ENCODE results near the gene SLC30A3.

The SLC30A3 gene

DNA sequence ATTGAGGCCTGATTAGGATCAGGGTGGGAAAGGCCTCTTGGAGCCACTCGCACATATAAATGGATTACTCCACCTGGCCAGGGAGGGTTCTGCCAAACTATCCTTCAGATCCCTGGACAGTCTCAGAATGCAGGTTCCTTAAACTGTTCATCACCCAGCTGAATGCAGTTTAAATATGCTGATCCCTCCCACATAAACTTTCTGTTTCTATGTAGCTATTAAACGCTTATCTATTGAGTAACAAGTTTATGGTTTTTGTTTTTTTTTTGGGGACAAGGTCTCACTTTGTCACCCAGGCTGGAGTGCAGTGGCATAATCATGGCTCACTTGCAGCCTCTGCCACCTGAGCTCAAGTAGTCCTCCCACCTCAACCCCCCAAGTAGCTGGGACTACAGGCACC lies 43.8 kb downstream of the SLC30A3 start:
- TF ChIP-seq, protein P1, sequence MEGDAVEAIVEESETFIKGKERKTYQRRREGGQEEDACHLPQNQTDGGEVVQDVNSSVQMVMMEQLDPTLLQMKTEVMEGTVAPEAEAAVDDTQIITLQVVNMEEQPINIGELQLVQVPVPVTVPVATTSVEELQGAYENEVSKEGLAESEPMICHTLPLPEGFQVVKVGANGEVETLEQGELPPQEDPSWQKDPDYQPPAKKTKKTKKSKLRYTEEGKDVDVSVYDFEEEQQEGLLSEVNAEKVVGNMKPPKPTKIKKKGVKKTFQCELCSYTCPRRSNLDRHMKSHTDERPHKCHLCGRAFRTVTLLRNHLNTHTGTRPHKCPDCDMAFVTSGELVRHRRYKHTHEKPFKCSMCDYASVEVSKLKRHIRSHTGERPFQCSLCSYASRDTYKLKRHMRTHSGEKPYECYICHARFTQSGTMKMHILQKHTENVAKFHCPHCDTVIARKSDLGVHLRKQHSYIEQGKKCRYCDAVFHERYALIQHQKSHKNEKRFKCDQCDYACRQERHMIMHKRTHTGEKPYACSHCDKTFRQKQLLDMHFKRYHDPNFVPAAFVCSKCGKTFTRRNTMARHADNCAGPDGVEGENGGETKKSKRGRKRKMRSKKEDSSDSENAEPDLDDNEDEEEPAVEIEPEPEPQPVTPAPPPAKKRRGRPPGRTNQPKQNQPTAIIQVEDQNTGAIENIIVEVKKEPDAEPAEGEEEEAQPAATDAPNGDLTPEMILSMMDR (IDR thresholded peaks at IDR 0.05; ENCODE audit: insufficient read depth, missing control alignments): no peak
- DNase-seq (ENCODE audit: insufficient read length, low spot score): no peak
- FAIRE-seq: no peak

DNA sequence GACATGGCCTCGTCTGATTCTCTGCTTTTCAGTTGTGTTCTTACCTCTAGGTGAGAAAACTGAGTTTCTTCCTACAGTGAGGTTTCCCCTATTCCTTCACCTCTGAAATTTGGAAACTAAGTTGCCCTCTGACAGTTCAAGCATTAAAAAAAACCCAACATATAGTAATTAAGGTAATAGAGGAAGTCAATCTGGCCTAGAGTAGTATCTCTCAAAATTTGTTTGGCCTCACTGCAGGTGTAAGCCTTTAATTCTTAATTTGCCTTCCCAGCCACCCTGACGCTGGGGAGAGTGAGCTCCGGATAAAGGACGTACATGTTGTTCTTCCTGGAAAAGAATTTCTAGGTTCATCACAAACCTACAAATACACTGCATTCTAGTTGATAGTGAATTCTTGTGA lies 44.2 kb downstream of the SLC30A3 start:
- TF ChIP-seq, protein P1 (IDR thresholded peaks at IDR 0.05; ENCODE audit: insufficient read depth, missing control alignments): no peak
- FAIRE-seq (no peak), DNase-seq (ENCODE audit: insufficient read length, low spot score) (no peak)

DNA sequence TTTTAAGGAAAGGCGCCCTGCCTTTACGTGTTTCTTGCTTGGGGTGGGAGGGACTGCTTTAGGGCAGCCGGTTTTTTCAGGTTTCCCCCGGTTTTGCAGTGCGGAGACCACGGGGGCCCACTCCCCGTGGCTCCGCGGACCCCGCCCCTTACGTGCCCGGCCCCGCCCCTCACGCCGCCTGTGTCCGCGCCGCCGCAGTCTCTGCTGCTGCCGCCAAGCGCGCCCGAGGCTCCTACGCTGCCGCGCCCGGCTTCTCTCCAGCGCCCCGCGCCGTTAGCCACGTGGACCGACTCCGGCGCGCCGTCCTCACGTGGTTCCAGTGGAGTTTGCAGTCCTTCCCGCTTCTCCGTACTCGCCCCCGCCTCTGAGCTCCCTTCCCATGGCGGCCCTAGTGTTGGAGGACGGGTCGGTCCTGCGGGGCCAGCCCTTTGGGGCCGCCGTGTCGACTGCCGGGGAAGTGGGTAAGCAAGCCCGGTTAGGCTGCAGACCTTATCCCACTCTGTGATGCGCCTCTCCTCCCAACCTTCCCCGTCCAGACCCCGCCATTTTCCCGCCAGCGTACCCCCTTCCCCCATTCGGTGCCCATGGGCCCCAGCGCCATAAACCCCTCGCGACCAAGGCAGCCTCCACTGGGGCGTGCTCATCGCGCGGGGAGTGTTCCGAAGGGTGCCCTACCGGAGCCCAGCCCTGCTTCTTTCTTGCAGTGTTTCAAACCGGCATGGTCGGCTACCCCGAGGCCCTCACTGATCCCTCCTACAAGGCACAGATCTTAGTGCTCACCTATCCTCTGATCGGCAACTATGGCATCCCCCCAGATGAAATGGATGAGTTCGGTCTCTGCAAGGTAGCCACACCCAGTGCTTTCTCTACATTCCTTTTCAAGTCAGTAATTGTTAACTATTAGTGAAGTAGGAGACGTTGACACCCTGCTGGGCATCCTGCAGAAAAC lies 45.4 kb downstream of the SLC30A3 start, which contains the start of gene CAD:
Gene CAD (plus strand): TSS at position 197 of the 949 bp plus-strand sequence. CDS start 183 bp downstream, at position 380.
- TF ChIP-seq, protein P1 (IDR thresholded peaks at IDR 0.05; ENCODE audit: insufficient read depth, missing control alignments): peak; percentile 24
- peak; percentile 74 for DNase-seq (ENCODE audit: insufficient read length, low spot score)
- no peak for FAIRE-seq

DNA sequence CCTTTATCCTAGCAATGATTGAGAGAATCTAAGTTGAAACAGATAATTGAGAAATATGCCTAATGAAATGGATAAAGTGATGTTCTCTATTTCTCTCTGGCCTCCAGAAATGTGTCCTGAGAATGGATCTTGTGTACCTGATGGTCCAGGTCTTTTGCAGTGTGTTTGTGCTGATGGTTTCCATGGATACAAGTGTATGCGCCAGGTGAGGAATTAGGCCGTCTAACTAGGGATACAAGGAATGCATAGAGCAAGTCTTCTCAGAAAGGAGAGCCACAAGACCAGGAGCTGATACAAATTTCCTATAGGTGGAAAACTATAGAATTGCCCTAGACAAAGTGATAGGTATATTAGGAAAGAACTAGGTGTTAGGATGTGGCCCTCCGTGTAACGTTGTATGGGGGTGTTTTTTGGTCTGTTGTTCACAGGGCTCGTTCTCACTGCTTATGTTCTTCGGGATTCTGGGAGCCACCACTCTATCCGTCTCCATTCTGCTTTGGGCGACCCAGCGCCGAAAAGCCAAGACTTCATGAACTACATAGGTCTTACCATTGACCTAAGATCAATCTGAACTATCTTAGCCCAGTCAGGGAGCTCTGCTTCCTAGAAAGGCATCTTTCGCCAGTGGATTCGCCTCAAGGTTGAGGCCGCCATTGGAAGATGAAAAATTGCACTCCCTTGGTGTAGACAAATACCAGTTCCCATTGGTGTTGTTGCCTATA lies 46.3 kb downstream of the SLC30A3 start:
- no peak for FAIRE-seq

DNA sequence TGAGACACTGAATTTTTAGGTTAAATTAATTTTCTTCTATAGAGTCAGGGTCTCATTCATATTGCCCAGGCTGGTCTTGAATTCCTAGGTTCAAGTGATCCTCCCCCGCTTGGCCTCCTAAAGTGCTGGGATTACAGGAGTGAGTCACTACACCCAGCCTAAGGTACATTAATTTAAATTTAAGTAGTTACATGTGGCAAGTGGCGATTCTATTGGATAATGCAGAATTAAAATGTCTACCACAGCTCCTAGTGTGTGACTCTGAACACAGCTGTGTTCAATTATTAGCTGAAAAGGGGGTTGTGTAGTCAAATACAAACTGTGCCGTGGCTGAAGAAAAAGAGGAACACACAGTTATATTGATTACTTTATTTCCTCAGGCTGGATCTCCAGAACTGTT lies 47.9 kb downstream of the SLC30A3 start:
- TF ChIP-seq, protein P1 (IDR thresholded peaks at IDR 0.05; ENCODE audit: insufficient read depth, missing control alignments): no peak
- FAIRE-seq (no peak), DNase-seq (ENCODE audit: insufficient read length, low spot score) (no peak)

More for the DNA sequence above, 46.3 kb downstream of the SLC30A3 start:
- TF ChIP-seq, protein P1 (IDR thresholded peaks at IDR 0.05; ENCODE audit: insufficient read depth, missing control alignments): no peak
- no peak for DNase-seq (ENCODE audit: insufficient read length, low spot score)

DNA sequence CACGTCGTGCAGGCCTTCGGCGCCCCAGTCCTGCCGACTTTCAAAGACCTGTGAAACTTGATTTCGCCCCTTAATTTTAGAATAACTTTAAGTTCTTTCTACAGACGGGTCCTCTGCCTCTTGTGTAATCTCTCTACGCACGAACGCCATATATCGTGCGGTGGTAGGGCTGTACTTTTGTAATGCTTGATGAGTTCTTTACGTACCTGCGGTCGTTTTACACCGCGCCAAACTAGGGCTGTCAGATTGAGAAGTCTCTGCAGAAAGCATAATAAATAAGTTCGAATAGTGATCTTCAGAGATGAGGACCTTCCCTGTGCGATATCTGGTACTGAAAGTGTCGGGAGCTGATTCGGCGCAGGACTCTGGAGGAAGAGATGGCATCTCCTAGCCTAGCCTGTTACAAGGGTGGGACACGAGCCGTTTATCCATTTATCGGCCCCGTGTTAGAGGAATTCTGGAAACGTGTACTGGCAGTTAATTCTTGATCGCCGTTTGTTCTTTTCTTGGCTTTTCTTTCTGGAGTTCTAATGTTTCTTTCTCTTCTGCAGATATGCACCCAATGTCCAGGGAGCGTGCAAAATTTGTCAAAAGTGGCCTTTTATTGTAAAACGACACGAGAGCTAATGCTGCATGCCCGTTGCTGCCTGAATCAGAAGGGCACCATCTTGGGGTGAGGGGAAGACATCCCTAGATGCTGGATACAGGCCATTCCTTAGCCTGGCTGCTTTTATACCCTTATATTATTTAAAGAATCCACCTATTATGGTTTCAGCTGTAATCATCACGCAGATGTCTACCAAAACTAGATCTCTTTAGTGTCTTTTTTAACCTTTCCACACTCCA lies 50.0 kb downstream of the SLC30A3 start:
- TF ChIP-seq, protein P1 (IDR thresholded peaks at IDR 0.05; ENCODE audit: insufficient read depth, missing control alignments): no peak
- DNase-seq (ENCODE audit: insufficient read length, low spot score) (no peak), FAIRE-seq (no peak)
